Kidney (tissue), 14 donors: Measurements from ENCODE around the gene PPP2R1B. TPM values are rescaled to one million over a fixed set of nuclear protein-coding genes. Genes with fewer than 3 reads are reported as not detected.
"Not testable (repeated sequence)": the region's sequence is repeated elsewhere in the genome, so short reads cannot be mapped to it uniquely, and the experiment has no call there.

Experiments
- DNase-seq, 5 donors: peaks; one replicate each; pipeline ENCODE4 v3.0.0-alpha.2; 2013 to 2020
- FAIRE-seq: peaks from 2 replicates; lab custom pipeline; 2012; peaks lifted over from hg19 to GRCh38; lab: Jason Lieb, UNC
- H3K27ac ChIP-seq, 2 donors: one replicate each; pipeline ENCODE4 v1.7.0; 2013; ENCODE audit warnings: low read depth in 2 of 2, low read length in 2 of 2, inconsistent platforms in 1 of 2
- H3K27me3 ChIP-seq: one replicate; pipeline ENCODE4 v1.7.1; 2013; ENCODE audit warnings: low read length, inconsistent platforms; ENCODE audit not compliant: control insufficient read depth, insufficient read depth
- H3K36me3 ChIP-seq, 3 donors: one replicate each; pipeline versions ENCODE4 v1.7.0 to v1.7.1; 2013; ENCODE audit warnings: low read length in 3 of 3, control low read depth in 1 of 3, inconsistent platforms in 1 of 3; ENCODE audit not compliant: insufficient read depth in 3 of 3, control insufficient read depth in 2 of 3
- H3K4me1 ChIP-seq, 3 donors: one replicate each; pipeline versions ENCODE4 v1.7.0 to v1.7.1; 2013; ENCODE audit warnings: low read length in 3 of 3, inconsistent platforms in 1 of 3, low read depth in 1 of 3; ENCODE audit not compliant: control insufficient read depth in 2 of 3, insufficient read depth in 2 of 3
- H3K4me3 ChIP-seq, 3 donors: one replicate each; pipeline versions ENCODE4 v1.7.0 to v1.8.1; 2013; ENCODE audit warnings: low read length in 3 of 3, control low read depth in 1 of 3, inconsistent platforms in 1 of 3
- H3K9ac ChIP-seq, 3 donors: one replicate each; pipeline versions ENCODE4 v1.7.0 to v1.7.1; 2013; ENCODE audit warnings: low read length in 3 of 3, control low read depth in 1 of 3, inconsistent platforms in 1 of 3
- H3K9me3 ChIP-seq, 3 donors: one replicate each; pipeline versions ENCODE4 v1.7.0 to v1.7.1; 2013; ENCODE audit warnings: low read length in 3 of 3, control low read depth in 1 of 3, inconsistent platforms in 1 of 3; ENCODE audit not compliant: control insufficient read depth in 2 of 3, insufficient read depth in 1 of 3
- CTCF ChIP-seq: IDR thresholded peaks from 3 replicates; pipeline ENCODE4 v1.5.1; 2012; ENCODE audit warnings: mild to moderate bottlenecking, moderate library complexity, borderline replicate concordance; ENCODE audit not compliant: insufficient read depth; ENCODE audit errors: extremely low read depth
- intact Hi-C: fragments of 100-400 bp; cut with DNase I; formaldehyde crosslinking; loops from one replicate; pipeline ENCODE4 v1.11.1; 2022
- polyA plus RNA-seq: library from polyadenylated mRNA; stranded (reverse); fragments of 350-450 nt; fragmentation: Illumina TruSeq; extraction: RNeasy Lipid Tissue Mini Kit (QIAGEN cat#74804); gene quantifications from one replicate; pipeline ENCODE4 v1.2.3, GENCODE V29; 2014; ENCODE audit warnings: low read depth, low replicate concordance; ENCODE audit not compliant: insufficient read depth
- total RNA-seq: library from RNA; stranded (reverse); fragmentation: NEBNext Ultra II Directional; extraction: Animal tissue kit (Norgen Biotek cat#: 25700); gene quantifications from one replicate; pipeline ENCODE4 v1.2.1, GENCODE V29; 2021
- donor health status: control.
- donor health status: control.
- donor health status: control.
- donor health status: control.
- donor health status: control.
- donor health status: DM: yes; HTN: yes; CAD: no.
- donor health status: Normal renal cell carcinoma (clear cell type).

Gene PPP2R1B
- total and polyA plus RNA-seq, 2 donors from 2014 or later, result 11.7 to 35.5 TPM

GRCh38 chr11:111788464-111788863 lies 22.3 kb upstream of the PPP2R1B start:
- no peaks in the 10 kb centered on the region for H3K9me3 ChIP-seq
- H3K9ac ChIP-seq, result no peak overlapping the region
- H3K27ac ChIP-seq, result no peak overlapping the region
- intact Hi-C loops, result no loop called here
- no peak for DNase-seq
- H3K27me3 ChIP-seq, result no peaks in the 10 kb centered on the region
- no peak overlapping the region for H3K4me3 ChIP-seq
- H3K36me3 ChIP-seq, result peaks cover 0 to 7% (median 4%) of the 10 kb centered on the region in 3 donors
- TF ChIP-seq CTCF, result no peak
- no peak for FAIRE-seq
- peaks cover 0 to 11% (median 0%) of the 10 kb centered on the region in 3 donors for H3K4me1 ChIP-seq

GRCh38 chr11:111788051-111788450 lies 21.9 kb upstream of the PPP2R1B start:
- intact Hi-C loops, result no loop called here
- Histone ChIP-seq H3K4me1 (peaks cover 0 to 11% (median 0%) of the 10 kb centered on the region in 3 donors), H3K4me3 (no peak overlapping the region), H3K9me3 (no peaks in the 10 kb centered on the region), H3K9ac (no peak overlapping the region), H3K27me3 (no peaks in the 10 kb centered on the region), H3K36me3 (peaks cover 0 to 7% (median 4%) of the 10 kb centered on the region in 3 donors), H3K27ac (no peak overlapping the region)
- FAIRE-seq (no peak), DNase-seq (no peak)
- no peak for TF ChIP-seq CTCF

- H3K4me1 ChIP-seq, result peaks cover 0 to 8% (median 0%) of the 10 kb centered on the region in 3 donors
- H3K9ac ChIP-seq, result no peak overlapping the region
- intact Hi-C loops, result no loop called here
- FAIRE-seq (no peak), DNase-seq (no peak)
- no peaks in the 10 kb centered on the region for H3K27me3 ChIP-seq
- H3K27ac ChIP-seq, result no peak overlapping the region
- H3K36me3 ChIP-seq, result peaks cover 0 to 4% (median 3%) of the 10 kb centered on the region in 3 donors
- no peak overlapping the region for H3K4me3 ChIP-seq
- TF ChIP-seq CTCF, result no peak
- no peaks in the 10 kb centered on the region for H3K9me3 ChIP-seq
Observed at GRCh38 chr11:111785886-111786412, 19.8 kb upstream of the PPP2R1B start.

- intact Hi-C loops, result no loop called here
- no peaks in the 10 kb centered on the region for H3K27me3 ChIP-seq
- no peak overlapping the region for H3K4me3 ChIP-seq
- no peaks in the 10 kb centered on the region for H3K9me3 ChIP-seq
- peaks cover 0 to 4% (median 3%) of the 10 kb centered on the region in 3 donors for H3K36me3 ChIP-seq
- FAIRE-seq, result no peak
- H3K4me1 ChIP-seq, result peaks cover 0 to 8% (median 0%) of the 10 kb centered on the region in 3 donors
- no peak overlapping the region for H3K9ac ChIP-seq
- H3K27ac ChIP-seq, result no peak overlapping the region
- TF ChIP-seq CTCF, result no peak
- DNase-seq, result no peak
Observed at GRCh38 chr11:111785076-111785475, 18.9 kb upstream of the PPP2R1B start.

- DNase-seq, FAIRE-seq, H3K9ac ChIP-seq, H3K36me3 ChIP-seq, H3K27me3 ChIP-seq, intact Hi-C loops, H3K4me3 ChIP-seq, H3K27ac ChIP-seq, H3K4me1 ChIP-seq, H3K9me3 ChIP-seq: not testable (repeated sequence)
Observed at GRCh38 chr11:111784311-111784710, 18.1 kb upstream of the PPP2R1B start.
